Adrenal gland (tissue), 12 donors: ENCODE measurements around the gene ADPRS. TPM values are rescaled to one million over a fixed set of nuclear protein-coding genes. Genes with fewer than 3 reads are reported as not detected.
A peak's percentile ranks its signal among the peaks of the same experiment; 100 is the strongest.

Experiments used
- DNase-seq, 7 donors: peaks; one replicate each; pipeline ENCODE4 v3.0.0-alpha.2; 2019 to 2020
- H3K27ac ChIP-seq, 5 donors: fragments of 200-600 bp; sonication (generic) in 4 of 5; 1 replicate in 3 of 5; 2 replicates in 2 of 5; pipeline versions ENCODE4 v1.5.1 to v1.8.0; 2016 to 2020; ENCODE audit warnings: mild to moderate bottlenecking in 1 of 5
- H3K27me3 ChIP-seq: fragments of 200-600 bp; 2 replicates; pipeline ENCODE4 v1.8.0; 2021
- H3K36me3 ChIP-seq, 2 donors: fragments of 200-600 bp; replicated peaks in 1 of 2; 1 replicate in 1 of 2; 2 replicates in 1 of 2; pipeline versions ENCODE4 v1.5.1 to v1.8.0; 2018 to 2022
- H3K4me1 ChIP-seq, 2 donors: fragments of 200-600 bp; replicated peaks in 1 of 2; 1 replicate in 1 of 2; 2 replicates in 1 of 2; pipeline versions ENCODE4 v1.5.1 to v1.8.0; 2018 to 2021
- H3K4me3 ChIP-seq, 4 donors: fragments of 200-600 bp; sonication (generic) in 3 of 4; one replicate each; pipeline ENCODE4 v1.5.1; 2016 to 2018
- H3K9me3 ChIP-seq, 3 donors: fragments of 200-600 bp; sonication (generic) in 1 of 3; replicated peaks in 1 of 3; 1 replicate in 2 of 3; 2 replicates in 1 of 3; pipeline versions ENCODE4 v1.5.1 to v1.8.0; 2016 to 2021
- POLR2A ChIP-seq, 2 donors: fragments of 450-650 bp; IDR thresholded peaks; one replicate each; pipeline ENCODE4 v1.6.1; 2017; ENCODE audit warnings: antibody characterized with exemption in 2 of 2, mild to moderate bottlenecking in 2 of 2, moderate library complexity in 1 of 2
- WGBS, 4 donors: extraction: QIAGEN DNeasy Blood & Tissue Kit in 2 of 4; methylation state at CpG; one replicate each; pipeline versions ENCODE4 v1.1.5 to v1.1.7; 2013 to 2017; 5-methylcytosine and 5-hydroxymethylcytosine counted together
- intact Hi-C, 2 donors: fragments of 100-400 bp; cut with DNase I; formaldehyde crosslinking; loops; one replicate each; pipeline versions ENCODE4 v1.14.1 to v1.15.0; 2022 to 2023
- polyA plus RNA-seq, 3 donors: library from polyadenylated mRNA; stranded (reverse); fragments of 200-250 nt in 2 of 3; fragments of 350-450 nt in 1 of 3; fragmentation: Illumina TruSeq in 1 of 3; extraction: RNeasy Lipid Tissue Mini Kit (QIAGEN cat#74804) in 1 of 3; gene quantifications; one replicate each; pipeline ENCODE4 v1.2.3, GENCODE V29; 2013 to 2014
- total RNA-seq, 9 donors: library from RNA; depleted of rRNA in 4 of 9; stranded (reverse); fragments of >200 nt in 4 of 9; fragments of 120-200 nt in 1 of 9; fragmentation: NEBNext Ultra II Directional in 1 of 9; extraction: Animal tissue kit (Norgen Biotek cat#: 25700) in 1 of 9; gene quantifications; one replicate each; pipeline versions ENCODE4 v1.1.0 to v1.2.4, GENCODE V29; 2013 to 2023
- TF ChIP-seq, protein P1 (sequence below), 6 experiments: fragments of 450-650 bp in 4 of 6; fragments of 200-600 bp in 2 of 6; sonication (generic) in 1 of 6; IDR thresholded peaks; 1 replicate in 5 of 6; 2 replicates in 1 of 6; pipeline versions ENCODE4 v1.5.1 to v1.8.0; 2016 to 2021; ENCODE audit warnings: antibody characterized with exemption in 6 of 6, mild to moderate bottlenecking in 2 of 6, moderate library complexity in 1 of 6
- donor health status: healthy with polysubstance abuse.
- donor health status: Bipolar disorder and iron deficiency.
- donor health status: DM: yes; HTN: yes; CAD: no.
- donor health status: DM: no; HTN: no; CAD: no.
- donor health status: DM: no; HTN: no; CAD: no.
- donor health status: DM: yes; HTN: yes; CAD: no.

ADPRS gene
- total and polyA plus RNA-seq, 12 donors, result 40.1 to 84.5 (median 52.1) TPM

DNA sequence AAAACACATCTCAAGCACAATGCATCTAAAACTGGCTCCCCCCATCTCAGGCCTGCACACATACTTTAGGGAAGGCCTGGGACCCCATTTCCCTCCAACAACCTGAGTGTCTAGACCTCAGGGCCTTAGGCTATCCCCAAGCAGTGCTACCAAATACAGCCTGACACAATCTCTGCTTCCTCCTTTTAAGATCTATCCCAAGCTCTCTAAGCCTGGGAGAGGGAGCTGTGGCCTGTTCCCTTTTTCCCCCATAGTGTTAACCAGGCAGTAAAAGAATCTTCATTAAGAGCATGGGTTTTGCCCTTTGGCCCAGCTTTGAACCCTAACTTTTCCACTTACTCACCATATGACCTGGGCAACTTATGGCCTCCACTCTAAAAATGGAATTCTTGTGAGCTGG, 47.1 kb downstream of the ADPRS start:
- H3K4me1 ChIP-seq, result peaks cover 21 to 58% of the 10 kb centered on the region in 2 donors
- TF ChIP-seq POLR2A (IDR thresholded peaks at IDR 0.05), result no peak
- TF ChIP-seq, protein P1, sequence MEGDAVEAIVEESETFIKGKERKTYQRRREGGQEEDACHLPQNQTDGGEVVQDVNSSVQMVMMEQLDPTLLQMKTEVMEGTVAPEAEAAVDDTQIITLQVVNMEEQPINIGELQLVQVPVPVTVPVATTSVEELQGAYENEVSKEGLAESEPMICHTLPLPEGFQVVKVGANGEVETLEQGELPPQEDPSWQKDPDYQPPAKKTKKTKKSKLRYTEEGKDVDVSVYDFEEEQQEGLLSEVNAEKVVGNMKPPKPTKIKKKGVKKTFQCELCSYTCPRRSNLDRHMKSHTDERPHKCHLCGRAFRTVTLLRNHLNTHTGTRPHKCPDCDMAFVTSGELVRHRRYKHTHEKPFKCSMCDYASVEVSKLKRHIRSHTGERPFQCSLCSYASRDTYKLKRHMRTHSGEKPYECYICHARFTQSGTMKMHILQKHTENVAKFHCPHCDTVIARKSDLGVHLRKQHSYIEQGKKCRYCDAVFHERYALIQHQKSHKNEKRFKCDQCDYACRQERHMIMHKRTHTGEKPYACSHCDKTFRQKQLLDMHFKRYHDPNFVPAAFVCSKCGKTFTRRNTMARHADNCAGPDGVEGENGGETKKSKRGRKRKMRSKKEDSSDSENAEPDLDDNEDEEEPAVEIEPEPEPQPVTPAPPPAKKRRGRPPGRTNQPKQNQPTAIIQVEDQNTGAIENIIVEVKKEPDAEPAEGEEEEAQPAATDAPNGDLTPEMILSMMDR (IDR thresholded peaks at IDR 0.05), result no peak
- H3K36me3 ChIP-seq, result peaks cover 0 to 28% of the 10 kb centered on the region in 2 donors
- no peaks in the 10 kb centered on the region for H3K27me3 ChIP-seq
- intact Hi-C loops, result no loop called here
- peak overlapping the region; percentile 30 to 89 (median 57) for H3K27ac ChIP-seq
- H3K9me3 ChIP-seq, result no peaks in the 10 kb centered on the region
- no peak overlapping the region for H3K4me3 ChIP-seq
- no peak for DNase-seq

DNA sequence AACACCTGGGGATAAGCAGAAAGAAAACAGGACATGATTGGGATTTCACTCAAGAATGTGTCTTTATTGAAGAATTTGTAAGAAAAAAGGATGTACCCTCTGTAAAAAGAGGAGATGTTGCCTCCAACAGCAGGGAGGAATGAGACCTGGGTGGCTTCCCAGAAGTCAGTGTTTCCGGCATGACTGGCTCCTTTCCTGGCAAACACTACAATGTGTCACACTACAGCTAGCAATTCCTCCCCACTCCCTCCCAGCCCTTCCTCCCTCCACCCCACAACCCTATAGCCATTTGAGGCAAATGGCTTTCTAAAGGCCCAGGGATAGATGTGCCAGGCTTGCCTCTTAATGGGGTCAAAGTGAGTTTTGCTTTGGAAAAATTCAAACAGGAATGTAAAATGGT, 47.8 kb downstream of the ADPRS start:
- Histone ChIP-seq H3K4me1 (peaks cover 21 to 65% of the 10 kb centered on the region in 2 donors), H3K27ac (peak overlapping the region; percentile 30 to 89 (median 57)), H3K9me3 (no peaks in the 10 kb centered on the region), H3K4me3 (no peak overlapping the region), H3K27me3 (no peaks in the 10 kb centered on the region), H3K36me3 (peaks cover 0 to 28% of the 10 kb centered on the region in 2 donors)
- DNase-seq, result peak; percentile 60 to 90 (median 86)
- intact Hi-C loops, result no loop called here
- whole genome bisulfite sequencing, 4 donors, result 38 to 50% (median 41%) methylated on average over 1 of the region's 1 CpG
- no peak for TF ChIP-seq POLR2A (IDR thresholded peaks at IDR 0.05)
- TF ChIP-seq, protein P1 (IDR thresholded peaks at IDR 0.05), result no peak

DNA sequence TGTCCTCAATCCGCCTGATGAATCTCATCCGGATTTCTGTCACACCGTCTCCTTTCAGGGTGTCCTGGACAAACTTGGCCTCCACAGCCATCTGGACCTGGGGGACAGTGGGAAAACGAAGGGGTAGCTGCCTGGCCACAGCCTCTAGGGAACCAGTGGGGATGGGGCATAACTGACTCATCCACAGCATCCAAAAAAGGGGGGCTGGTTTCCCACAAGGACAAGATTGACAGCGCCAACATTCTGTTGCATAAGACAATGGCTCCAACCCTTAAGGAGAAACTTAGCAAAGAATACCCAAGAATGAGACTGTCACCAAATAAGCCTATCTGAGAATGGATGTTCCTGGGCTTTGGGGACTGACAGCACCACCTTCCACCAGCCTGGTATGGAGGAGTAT, 48.5 kb downstream of the ADPRS start:
- no peak overlapping the region for H3K4me3 ChIP-seq
- H3K27ac ChIP-seq, result peak overlapping the region in 4 of 5 donors; percentile 56 to 89 (median 71)
- DNase-seq, result peak in 1 of 7 donors; percentile 34
- 72 to 80% (median 77%) methylated on average over 5 of the region's 5 CpGs for WGBS, 4 donors
- intact Hi-C loops, result no loop called here
- H3K9me3 ChIP-seq, result no peaks in the 10 kb centered on the region
- H3K36me3 ChIP-seq, result peaks cover 0 to 28% of the 10 kb centered on the region in 2 donors
- no peaks in the 10 kb centered on the region for H3K27me3 ChIP-seq
- peaks cover 26 to 72% of the 10 kb centered on the region in 2 donors for H3K4me1 ChIP-seq
- TF ChIP-seq, protein P1 (IDR thresholded peaks at IDR 0.05), result no peak
- no peak for TF ChIP-seq POLR2A (IDR thresholded peaks at IDR 0.05)

GRCh38 chr1:36137776-36138175, 49.1 kb downstream of the ADPRS start:
- H3K27ac ChIP-seq, result peak overlapping the region in 2 of 5 donors; percentile 85 to 89
- H3K4me3 ChIP-seq, result no peak overlapping the region
- no peaks in the 10 kb centered on the region for H3K27me3 ChIP-seq
- H3K36me3 ChIP-seq, result peaks cover 0 to 28% of the 10 kb centered on the region in 2 donors
- no peaks in the 10 kb centered on the region for H3K9me3 ChIP-seq
- TF ChIP-seq, protein P1 (IDR thresholded peaks at IDR 0.05), result no peak
- no peak for TF ChIP-seq POLR2A (IDR thresholded peaks at IDR 0.05)
- intact Hi-C loops, result no loop called here
- H3K4me1 ChIP-seq, result peaks cover 26 to 78% of the 10 kb centered on the region in 2 donors
- no peak for DNase-seq
- 87 to 95% (median 88%) methylated on average over 3 of the region's 3 CpGs for WGBS, 4 donors
